Breast epithelium (tissue), 3 donors: ENCODE data around the gene IRX4.

Source experiments
- POLR2A ChIP-seq: fragments of 450-650 bp; IDR thresholded peaks from one replicate; pipeline ENCODE4 v1.6.1; 2016; ENCODE audit warnings: antibody characterized with exemption, mild to moderate bottlenecking, moderate library complexity
- TF ChIP-seq, protein P1 (sequence below), 3 donors: fragments of 450-650 bp; IDR thresholded peaks; one replicate each; pipeline ENCODE4 v1.5.1; 2016 to 2017; ENCODE audit warnings: antibody characterized with exemption in 3 of 3, mild to moderate bottlenecking in 3 of 3, moderate library complexity in 3 of 3

DNA sequence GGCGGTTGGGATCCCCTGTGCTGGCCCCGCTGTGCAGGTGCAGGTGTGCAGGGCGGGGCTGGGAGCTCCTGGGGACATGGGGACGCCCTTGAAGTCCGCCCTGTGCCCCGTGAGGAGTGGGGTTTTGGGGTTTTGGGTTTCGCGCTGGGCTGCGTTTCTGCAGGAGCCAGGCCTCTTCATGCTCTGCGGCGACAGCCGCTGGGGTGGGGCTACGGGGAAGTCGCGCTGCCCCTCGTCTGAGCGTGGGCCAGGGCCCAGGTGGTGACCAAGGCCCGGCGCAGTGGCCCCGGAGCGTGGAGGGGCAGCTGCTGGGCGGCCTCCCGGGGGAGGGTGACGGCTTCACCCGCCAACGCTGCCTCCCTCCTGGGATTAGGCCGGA lies 47.8 kb upstream of the IRX4 start:
- TF ChIP-seq, protein P1, sequence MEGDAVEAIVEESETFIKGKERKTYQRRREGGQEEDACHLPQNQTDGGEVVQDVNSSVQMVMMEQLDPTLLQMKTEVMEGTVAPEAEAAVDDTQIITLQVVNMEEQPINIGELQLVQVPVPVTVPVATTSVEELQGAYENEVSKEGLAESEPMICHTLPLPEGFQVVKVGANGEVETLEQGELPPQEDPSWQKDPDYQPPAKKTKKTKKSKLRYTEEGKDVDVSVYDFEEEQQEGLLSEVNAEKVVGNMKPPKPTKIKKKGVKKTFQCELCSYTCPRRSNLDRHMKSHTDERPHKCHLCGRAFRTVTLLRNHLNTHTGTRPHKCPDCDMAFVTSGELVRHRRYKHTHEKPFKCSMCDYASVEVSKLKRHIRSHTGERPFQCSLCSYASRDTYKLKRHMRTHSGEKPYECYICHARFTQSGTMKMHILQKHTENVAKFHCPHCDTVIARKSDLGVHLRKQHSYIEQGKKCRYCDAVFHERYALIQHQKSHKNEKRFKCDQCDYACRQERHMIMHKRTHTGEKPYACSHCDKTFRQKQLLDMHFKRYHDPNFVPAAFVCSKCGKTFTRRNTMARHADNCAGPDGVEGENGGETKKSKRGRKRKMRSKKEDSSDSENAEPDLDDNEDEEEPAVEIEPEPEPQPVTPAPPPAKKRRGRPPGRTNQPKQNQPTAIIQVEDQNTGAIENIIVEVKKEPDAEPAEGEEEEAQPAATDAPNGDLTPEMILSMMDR (IDR thresholded peaks at IDR 0.05): no peak
- no peak for TF ChIP-seq POLR2A
